ENCODE data around the gene ETNK2. TPM values are rescaled to one million over a fixed set of nuclear protein-coding genes. Genes with fewer than 3 reads are reported as not detected.

ETNK2 gene
- total and polyA plus RNA-seq, 2 of the 8 experiments (the other 6 are each of a cell fraction or from before 2014, with no cell fraction given) = 20.1 to 26.7 TPM

GRCh38 chr1:204181116-204181515, 29.3 kb upstream of the ETNK2 start:
- no peak overlapping the region for H3K18ac ChIP-seq (ENCODE audit: extremely low read depth, low read length)
- no peak overlapping the region for H4K91ac ChIP-seq (replicated peaks; ENCODE audit: insufficient read length, low read length)
- H4K20me1 ChIP-seq (replicated peaks in 1 of 2; ENCODE audit: control insufficient read depth in 1 of 2, insufficient read depth in 2 of 2, low read length in 2 of 2) = no peaks in the 10 kb centered on the region
- H2BK120ac ChIP-seq (replicated peaks; ENCODE audit: low read depth, low read length) = no peak overlapping the region
- no peak overlapping the region for H4K5ac ChIP-seq (ENCODE audit: insufficient read length, low read depth, low read length)
- H3K4me2 ChIP-seq (ENCODE audit: insufficient read depth in 1 of 2, low read depth in 2 of 2, low read length in 2 of 2) = no peak overlapping the region
- no peak overlapping the region for H2BK12ac ChIP-seq (ENCODE audit: low read depth, low read length)
- no peaks in the 10 kb centered on the region for H3K79me2 ChIP-seq (ENCODE audit: control insufficient read depth in 1 of 2, insufficient read depth in 2 of 2, low read length in 2 of 2)
- H3K4me1 ChIP-seq (replicated peaks in 1 of 4; ENCODE audit: control insufficient read depth in 3 of 4, insufficient read depth in 4 of 4, low read length in 3 of 4) = no peaks in the 10 kb centered on the region
- H3K27ac ChIP-seq (ENCODE audit: low read depth, low read length) = no peak overlapping the region
- no peak overlapping the region for H3K4ac ChIP-seq (replicated peaks; ENCODE audit: insufficient read length, low read depth, low read length)
- FAIRE-seq (no peak), DNase-seq (ENCODE audit: low read depth in 1 of 2, low spot score in 2 of 2) (no peak)
- no peak overlapping the region for H3K9ac ChIP-seq (replicated peaks in 1 of 4; ENCODE audit: extremely low read depth in 1 of 4, low read depth in 3 of 4, low read length in 3 of 4)
- ChIA-PET POLR2A (ENCODE audit: partially characterized antibody) (interaction anchor here (1.3 kb wide), 1 partner anchor 9 kb away, joined by 4 read pairs; no protein-coding TSS in a partner anchor), CTCF (ENCODE audit: partially characterized antibody) (interaction anchor here (1.2 to 10.6 kb wide), 6 partner anchors 7 to 182 kb away, joined by 3 to 106 read pairs (median 18); no protein-coding TSS in a partner anchor)
- H2AK5ac ChIP-seq (ENCODE audit: low read depth, low read length) = no peak overlapping the region
- WGBS, 2 experiments (ENCODE audit: extremely low coverage in 1 of 2, insufficient coverage in 1 of 2, insufficient read length in 1 of 2, insufficient replicate concordance in 2 of 2, low coverage in 1 of 2, low lambda C conversion rate in 2 of 2, missing lambda C conversion rate in 1 of 2) = 86% methylated on average over 1 of the region's 1 CpG; no CpG with 5 or more reads in 1 of the 2 experiments
- H2BK20ac ChIP-seq (ENCODE audit: low read length) = no peak overlapping the region
- H3K79me1 ChIP-seq (ENCODE audit: low read depth, low read length) = no peaks in the 10 kb centered on the region
- no peak overlapping the region for H3K56ac ChIP-seq (replicated peaks; ENCODE audit: insufficient read length, low read depth, low read length)
- H3K23ac ChIP-seq (ENCODE audit: insufficient read length) = no peak overlapping the region
- 0 out of 7 replicates have a peak, but pooled peaks cover 0 to 2% (median 0%) of the 10 kb centered on the region in 4 experiments for H3K27me3 ChIP-seq (replicated peaks in 1 of 4; ENCODE audit: control insufficient read depth in 3 of 4, extremely low read depth in 1 of 4, insufficient read depth in 3 of 4, low read length in 3 of 4)
- peak overlapping the region; percentile 65; the same call in 1 of the 2 replicates for H2BK15ac ChIP-seq (ENCODE audit: low read length)
- no peak overlapping the region for H2AFZ ChIP-seq (ENCODE audit: low read length)
- TF ChIP-seq POLR2AphosphoS5 (IDR thresholded peaks at IDR 0.05; ENCODE audit: low read depth, low read length) (no peak), KDM4A (IDR thresholded peaks at IDR 0.05; ENCODE audit: low read depth, low read length, severe bottlenecking) (no peak), EP300 (IDR thresholded peaks at IDR 0.05; ENCODE audit: borderline replicate concordance in 1 of 2, low read depth in 2 of 2, low read length in 2 of 2) (no peak), TAF7 (optimal IDR thresholded peaks at IDR 0.05; ENCODE audit: borderline replicate concordance, low read depth, low read length) (no peak), POLR2A (IDR thresholded peaks at IDR 0.05; ENCODE audit: control extremely low read depth in 1 of 2, low read depth in 2 of 2, low read length in 2 of 2) (no peak), RAD21 (IDR thresholded peaks at IDR 0.05 in 1 of 2, conservative IDR thresholded peaks at IDR 0.05 in 1 of 2; ENCODE audit: low read depth in 2 of 2, low read length in 2 of 2) (no peak)
- H3K9me3 ChIP-seq (ENCODE audit: insufficient read depth in 2 of 2, low read depth in 1 of 2, low read length in 1 of 2) = no peaks in the 10 kb centered on the region
- no peak overlapping the region for H3K4me3 ChIP-seq (ENCODE audit: extremely low read depth in 1 of 4, insufficient read depth in 2 of 4, low read depth in 3 of 4, low read length in 4 of 4)
- H2BK5ac ChIP-seq (ENCODE audit: low read depth, low read length) = no peak overlapping the region
- H3K23me2 ChIP-seq (ENCODE audit: low read depth, low read length) = no peaks in the 10 kb centered on the region
- H4K8ac ChIP-seq (ENCODE audit: extremely low read depth, insufficient read depth, low read length) = no peak overlapping the region
- H3K14ac ChIP-seq (ENCODE audit: insufficient read length) = no peak overlapping the region
- H3K36me3 ChIP-seq (ENCODE audit: control insufficient read depth in 2 of 4, insufficient read depth in 4 of 4, low read length in 3 of 4) = no peaks in the 10 kb centered on the region
